Activated T-helper 1 cell treated with anti-CD3 and anti-CD28 coated beads, Interleukin-12 subunit alpha, Interleukin-12 subunit beta, Interleukin-2, Interleukin-4 antibody, amounts not matched to agents 30 ng/mL and 10 ng/mL and 1 ng/mL, durations not matched to agents 14 hours and 24 hours and 36 hours (primary cell): ENCODE results near the gene PDE6A. TPM values are rescaled to one million over a fixed set of nuclear protein-coding genes. Genes with fewer than 3 reads are reported as not detected.

Source experiments
- DNase-seq: peaks from one replicate; pipeline ENCODE4 v3.0.0; 2021; ENCODE audit warnings: low spot score
- H3K27ac Mint-ChIP-seq: one replicate; pipeline ENCODE4 v1.8.0; 2021; ENCODE audit warnings: mild to moderate bottlenecking, mixed read lengths
- H3K27me3 Mint-ChIP-seq: one replicate; pipeline ENCODE4 v1.8.0; 2022; ENCODE audit warnings: mild to moderate bottlenecking, moderate library complexity, mixed read lengths; ENCODE audit not compliant: insufficient read depth
- H3K36me3 Mint-ChIP-seq: one replicate; pipeline ENCODE4 v1.8.0; 2021; ENCODE audit warnings: low read depth, mixed read lengths
- H3K4me1 Mint-ChIP-seq: one replicate; pipeline ENCODE4 v1.8.0; 2021; ENCODE audit warnings: low read depth, mixed read lengths
- H3K4me3 Mint-ChIP-seq: one replicate; pipeline ENCODE4 v1.8.0; 2021; ENCODE audit warnings: mild to moderate bottlenecking, moderate library complexity, mixed read lengths
- H3K9me3 Mint-ChIP-seq: one replicate; pipeline ENCODE4 v1.8.0; 2021; ENCODE audit warnings: mixed read lengths
- intact Hi-C: fragments of 100-400 bp; cut with micrococcal nuclease; formaldehyde crosslinking; loops from one replicate; pipeline ENCODE4 v1.15.1; 2024
- total RNA-seq: library from RNA; stranded (reverse); gene quantifications from 2 replicates; pipeline ENCODE4 v1.2.3, GENCODE V29; 2022

The PDE6A gene
- total RNA-seq, 1 donor from 2014 or later, result not detected

GRCh38 chr5:149817539-149818060, 127.0 kb downstream of the PDE6A start:
- intact Hi-C loops, result no loop called here
- Mint-ChIP-seq H3K27ac (no peak overlapping the region), H3K4me3 (no peak overlapping the region), H3K9me3 (no peaks in the 10 kb centered on the region), H3K4me1 (no peaks in the 10 kb centered on the region), H3K36me3 (no peaks in the 10 kb centered on the region), H3K27me3 (peaks cover 3% of the 10 kb centered on the region)
- DNase-seq, result no peak

- intact Hi-C loops, result no loop called here
- H3K27me3 Mint-ChIP-seq, result peaks cover 1% of the 10 kb centered on the region
- no peak for DNase-seq
- no peaks in the 10 kb centered on the region for H3K4me1 Mint-ChIP-seq
- H3K4me3 Mint-ChIP-seq, result no peak overlapping the region
- no peaks in the 10 kb centered on the region for H3K36me3 Mint-ChIP-seq
- no peak overlapping the region for H3K27ac Mint-ChIP-seq
- H3K9me3 Mint-ChIP-seq, result no peaks in the 10 kb centered on the region
Measured at GRCh38 chr5:149816661-149817060, 127.9 kb downstream of the PDE6A start.

DNA sequence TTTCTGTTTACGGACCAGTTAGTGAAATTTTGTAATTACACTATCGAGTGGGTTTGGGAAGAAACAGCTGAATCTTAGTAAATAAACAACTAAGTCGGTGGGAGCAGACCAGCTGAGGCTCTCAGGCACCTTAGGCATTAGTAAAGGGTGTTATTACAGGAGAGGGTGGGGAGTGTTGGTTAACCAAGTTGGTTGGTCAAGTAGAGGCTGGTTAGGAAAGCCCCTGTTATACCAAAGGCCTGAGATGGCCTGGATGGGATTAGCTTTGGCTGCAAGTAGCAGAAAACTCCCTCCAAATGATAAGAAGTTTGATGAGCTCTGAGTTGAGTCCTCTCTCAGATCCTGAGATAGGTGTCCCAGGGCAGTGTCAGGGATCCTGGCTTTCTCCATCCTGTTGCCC, 133.1 kb downstream of the PDE6A start:
- Mint-ChIP-seq H3K4me1 (no peaks in the 10 kb centered on the region), H3K27ac (no peak overlapping the region), H3K36me3 (no peaks in the 10 kb centered on the region), H3K9me3 (no peaks in the 10 kb centered on the region), H3K27me3 (no peaks in the 10 kb centered on the region), H3K4me3 (no peak overlapping the region)
- no peak for DNase-seq
- intact Hi-C loops, result no loop called here

GRCh38 chr5:149810856-149811255, 133.7 kb downstream of the PDE6A start:
- Mint-ChIP-seq H3K36me3 (no peaks in the 10 kb centered on the region), H3K4me1 (no peaks in the 10 kb centered on the region), H3K27ac (no peak overlapping the region), H3K9me3 (no peaks in the 10 kb centered on the region), H3K4me3 (no peak overlapping the region), H3K27me3 (no peaks in the 10 kb centered on the region)
- DNase-seq, result no peak
- intact Hi-C loops, result no loop called here

DNA sequence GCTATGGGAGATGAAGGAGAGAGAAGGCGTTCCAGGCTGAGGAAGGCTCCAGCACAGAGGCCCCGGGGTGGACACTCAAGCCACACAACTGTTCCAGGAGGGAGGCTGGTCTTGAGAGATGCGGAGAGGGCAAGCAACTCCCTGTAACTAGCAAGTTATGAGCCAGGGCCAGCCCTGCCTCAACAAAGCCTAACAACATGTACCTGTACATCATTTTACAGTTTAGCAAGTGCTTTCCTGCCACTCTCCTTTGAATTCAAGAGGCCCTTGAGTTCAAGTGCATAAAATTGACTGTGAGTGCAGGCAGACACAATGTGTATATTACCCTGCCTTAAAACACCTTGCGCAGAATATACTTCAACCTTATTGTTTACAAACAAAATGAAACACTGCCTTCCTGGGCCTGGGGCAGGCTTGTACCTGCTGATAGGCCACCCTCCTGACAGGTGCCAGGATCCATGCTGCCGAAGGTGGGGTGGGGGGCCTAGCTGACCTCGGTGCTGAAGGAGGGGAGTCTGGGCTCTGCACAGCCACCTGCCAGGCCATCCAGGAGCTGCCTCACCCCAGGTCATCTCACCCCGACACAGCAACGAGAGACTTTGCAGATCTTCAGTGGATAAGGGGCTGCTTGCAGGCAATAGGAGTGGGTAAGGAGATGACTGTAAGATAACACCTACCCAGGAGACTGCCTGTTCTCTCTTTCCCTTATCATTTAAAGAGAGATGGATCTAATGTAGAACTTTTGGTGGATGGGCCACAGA, 134.5 kb downstream of the PDE6A start:
- no peak for DNase-seq
- no peaks in the 10 kb centered on the region for H3K36me3 Mint-ChIP-seq
- H3K4me3 Mint-ChIP-seq, result no peak overlapping the region
- no peak overlapping the region for H3K27ac Mint-ChIP-seq
- intact Hi-C loops, result no loop called here
- no peaks in the 10 kb centered on the region for H3K9me3 Mint-ChIP-seq
- no peaks in the 10 kb centered on the region for H3K4me1 Mint-ChIP-seq
- no peaks in the 10 kb centered on the region for H3K27me3 Mint-ChIP-seq

- intact Hi-C loops, result no loop called here
- DNase-seq, result no peak
- Mint-ChIP-seq H3K27ac (no peak overlapping the region), H3K36me3 (no peaks in the 10 kb centered on the region), H3K27me3 (no peaks in the 10 kb centered on the region), H3K9me3 (no peaks in the 10 kb centered on the region), H3K4me3 (no peak overlapping the region), H3K4me1 (no peaks in the 10 kb centered on the region)
Measured at GRCh38 chr5:149808264-149808982, 136.2 kb downstream of the PDE6A start.

Other genes starting within 250 kb of the PDE6A start
- 10.6 and 11.1 TPM in 2 replicates for gene PPARGC1B, start 214.5 kb downstream of the PDE6A start, total RNA-seq
- gene SLC26A2, start 16.0 kb upstream of the PDE6A start, total RNA-seq, result 9.3 and 9.5 TPM in 2 replicates
- gene TIGD6, start 55.9 kb upstream of the PDE6A start, total RNA-seq, result 2.4 TPM in 2 replicates
- 49.1 and 49.9 TPM in 2 replicates for gene HMGXB3, start 55.9 kb upstream of the PDE6A start, total RNA-seq
- 0.10 TPM in 1 of 2 replicates, not detected in the other for gene CSF1R, start 141.8 kb upstream of the PDE6A start, total RNA-seq
- 0.76 and 1.0 TPM in 2 replicates for gene PDGFRB, start 211.1 kb upstream of the PDE6A start, total RNA-seq
- not detected in 2 replicates for gene CDX1, start 222.0 kb upstream of the PDE6A start, total RNA-seq
- gene SLC6A7, start 245.3 kb upstream of the PDE6A start, total RNA-seq, result not detected in 2 replicates